Measurements from ENCODE around the gene ZNF816.
"Not testable (repeated sequence)": the region's sequence is repeated elsewhere in the genome, so short reads cannot be mapped to it uniquely, and the experiment has no call there.

The ZNF816 gene

GRCh38 chr19:52944703-52945493 is 17.8 kb downstream of the ZNF816 start:
- not testable (repeated sequence) for H3K36me3 Mint-ChIP-seq, H3K9me3 Mint-ChIP-seq, H3K27ac Mint-ChIP-seq, H3K4me3 Mint-ChIP-seq, ATAC-seq, H3K27me3 Mint-ChIP-seq
- H3K4me1 Mint-ChIP-seq = peaks cover 14% of the 10 kb centered on the region

- no peak for ATAC-seq
- Mint-ChIP-seq H3K36me3 (no peaks in the 10 kb centered on the region), H3K9me3 (no peaks in the 10 kb centered on the region), H3K27ac (no peak overlapping the region), H3K27me3 (no peaks in the 10 kb centered on the region), H3K4me1 (peaks cover 14% of the 10 kb centered on the region), H3K4me3 (no peak overlapping the region)
Observed at GRCh38 chr19:52943884-52944643, 18.6 kb downstream of the ZNF816 start.

GRCh38 chr19:52943134-52943883 is 19.4 kb downstream of the ZNF816 start:
- peaks cover 20% of the 10 kb centered on the region for H3K4me1 Mint-ChIP-seq
- no peak overlapping the region for H3K27ac Mint-ChIP-seq
- ATAC-seq = no peak
- H3K4me3 Mint-ChIP-seq = peak overlapping the region; percentile 91
- no peaks in the 10 kb centered on the region for H3K27me3 Mint-ChIP-seq
- H3K9me3 Mint-ChIP-seq = no peaks in the 10 kb centered on the region
- H3K36me3 Mint-ChIP-seq = peaks cover 6% of the 10 kb centered on the region

- Mint-ChIP-seq H3K9me3 (no peaks in the 10 kb centered on the region), H3K36me3 (peaks cover 7% of the 10 kb centered on the region)
- ATAC-seq = peak; percentile 99
Observed at GRCh38 chr19:52942386-52943133, 20.1 kb downstream of the ZNF816 start.

GRCh38 chr19:52941941-52942385 is 20.7 kb downstream of the ZNF816 start:
- H3K4me1 Mint-ChIP-seq = peaks cover 26% of the 10 kb centered on the region
- H3K4me3 Mint-ChIP-seq = peak overlapping the region; percentile 91
- H3K36me3 Mint-ChIP-seq = peaks cover 11% of the 10 kb centered on the region
- H3K9me3 Mint-ChIP-seq = no peaks in the 10 kb centered on the region
- peak overlapping the region; percentile 87 for H3K27ac Mint-ChIP-seq
- no peaks in the 10 kb centered on the region for H3K27me3 Mint-ChIP-seq
- peak; percentile 57 for ATAC-seq

More at GRCh38 chr19:52942386-52943133, 20.1 kb downstream of the ZNF816 start:
- Mint-ChIP-seq H3K27me3 (no peaks in the 10 kb centered on the region), H3K4me1 (peaks cover 21% of the 10 kb centered on the region), H3K27ac (peak overlapping the region; percentile 87), H3K4me3 (peak overlapping the region; percentile 91)

- H3K27ac Mint-ChIP-seq = peak overlapping the region; percentile 87
- peaks cover 30% of the 10 kb centered on the region for H3K4me1 Mint-ChIP-seq
- H3K4me3 Mint-ChIP-seq = peak overlapping the region; percentile 91
- H3K27me3 Mint-ChIP-seq, H3K9me3 Mint-ChIP-seq, ATAC-seq: not testable (repeated sequence)
- H3K36me3 Mint-ChIP-seq = peaks cover 15% of the 10 kb centered on the region
Observed at GRCh38 chr19:52941523-52941922, 21.2 kb downstream of the ZNF816 start.

GRCh38 chr19:52940905-52941304 is 21.8 kb downstream of the ZNF816 start:
- H3K27ac Mint-ChIP-seq = peak overlapping the region; percentile 87
- peaks cover 36% of the 10 kb centered on the region for H3K4me1 Mint-ChIP-seq
- peaks cover 16% of the 10 kb centered on the region for H3K36me3 Mint-ChIP-seq
- H3K27me3 Mint-ChIP-seq, H3K9me3 Mint-ChIP-seq, ATAC-seq: not testable (repeated sequence)
- H3K4me3 Mint-ChIP-seq = peak overlapping the region; percentile 91

- Mint-ChIP-seq H3K27ac (no peak overlapping the region), H3K4me1 (peaks cover 36% of the 10 kb centered on the region), H3K9me3 (no peaks in the 10 kb centered on the region), H3K4me3 (no peak overlapping the region), H3K27me3 (no peaks in the 10 kb centered on the region), H3K36me3 (peaks cover 16% of the 10 kb centered on the region)
- no peak for ATAC-seq
Observed at GRCh38 chr19:52938761-52939160, 23.9 kb downstream of the ZNF816 start.

GRCh38 chr19:52936954-52937325 is 25.7 kb downstream of the ZNF816 start:
- ATAC-seq = no peak
- Mint-ChIP-seq H3K9me3 (no peaks in the 10 kb centered on the region), H3K4me1 (peaks cover 34% of the 10 kb centered on the region), H3K27ac (peak overlapping the region; percentile 65), H3K27me3 (no peaks in the 10 kb centered on the region), H3K4me3 (no peak overlapping the region), H3K36me3 (peaks cover 33% of the 10 kb centered on the region)

- peak overlapping the region; percentile 65 for H3K27ac Mint-ChIP-seq
- H3K27me3 Mint-ChIP-seq = no peaks in the 10 kb centered on the region
- peak; percentile 57 for ATAC-seq
- no peak overlapping the region for H3K4me3 Mint-ChIP-seq
- H3K36me3 Mint-ChIP-seq = peaks cover 35% of the 10 kb centered on the region
- H3K4me1 Mint-ChIP-seq = peaks cover 29% of the 10 kb centered on the region
- H3K9me3 Mint-ChIP-seq = no peaks in the 10 kb centered on the region
Observed at GRCh38 chr19:52936151-52936953, 26.3 kb downstream of the ZNF816 start.

- no peaks in the 10 kb centered on the region for H3K27me3 Mint-ChIP-seq
- ATAC-seq = no peak
- no peak overlapping the region for H3K4me3 Mint-ChIP-seq
- H3K36me3 Mint-ChIP-seq = peaks cover 39% of the 10 kb centered on the region
- H3K9me3 Mint-ChIP-seq = no peaks in the 10 kb centered on the region
- H3K27ac Mint-ChIP-seq = no peak overlapping the region
- peaks cover 22% of the 10 kb centered on the region for H3K4me1 Mint-ChIP-seq
Observed at GRCh38 chr19:52935434-52935833, 27.2 kb downstream of the ZNF816 start.

- not testable (repeated sequence) for H3K27ac Mint-ChIP-seq
- H3K4me1 Mint-ChIP-seq = peaks cover 29% of the 10 kb centered on the region
Observed at GRCh38 chr19:52924641-52925040, 38.0 kb downstream of the ZNF816 start.

GRCh38 chr19:52923778-52924593 is 38.7 kb downstream of the ZNF816 start:
- no peak for ATAC-seq
- Mint-ChIP-seq H3K4me3 (peak overlapping the region; percentile 92), H3K9me3 (no peaks in the 10 kb centered on the region), H3K36me3 (peaks cover 9% of the 10 kb centered on the region), H3K27ac (peak overlapping the region; percentile 92), H3K4me1 (peaks cover 29% of the 10 kb centered on the region), H3K27me3 (no peaks in the 10 kb centered on the region)

More at GRCh38 chr19:52924641-52925040, 38.0 kb downstream of the ZNF816 start:
- not testable (repeated sequence) for H3K27me3 Mint-ChIP-seq, ATAC-seq, H3K9me3 Mint-ChIP-seq
- Mint-ChIP-seq H3K36me3 (peaks cover 15% of the 10 kb centered on the region), H3K4me3 (peak overlapping the region; percentile 7)
